Measurements from ENCODE around the gene SPATA9.
"Not testable (repeated sequence)": the region's sequence is repeated elsewhere in the genome, so short reads cannot be mapped to it uniquely, and the experiment has no call there.

SPATA9 gene

DNA sequence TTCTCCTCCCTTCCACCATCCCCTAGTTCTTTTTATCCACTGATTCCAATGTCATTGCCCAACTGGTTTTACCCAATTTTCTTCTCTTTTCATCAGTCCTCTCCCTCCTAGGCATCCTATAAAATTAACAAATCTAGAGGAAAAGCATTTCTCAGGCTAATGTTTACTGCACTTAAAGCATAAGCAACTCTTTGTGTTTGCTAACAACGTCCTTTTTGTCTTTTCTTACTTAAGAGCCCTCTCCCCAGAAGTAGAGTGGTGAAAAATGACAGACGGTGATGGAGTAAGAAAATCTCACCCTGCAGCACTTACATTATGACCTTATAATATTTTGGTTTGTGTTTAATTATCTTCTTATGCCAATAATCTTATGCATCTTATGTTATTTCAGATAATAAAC lies 1.6 kb upstream of the SPATA9 start:
- DNase-seq (ENCODE audit: low read depth) = no peak

DNA sequence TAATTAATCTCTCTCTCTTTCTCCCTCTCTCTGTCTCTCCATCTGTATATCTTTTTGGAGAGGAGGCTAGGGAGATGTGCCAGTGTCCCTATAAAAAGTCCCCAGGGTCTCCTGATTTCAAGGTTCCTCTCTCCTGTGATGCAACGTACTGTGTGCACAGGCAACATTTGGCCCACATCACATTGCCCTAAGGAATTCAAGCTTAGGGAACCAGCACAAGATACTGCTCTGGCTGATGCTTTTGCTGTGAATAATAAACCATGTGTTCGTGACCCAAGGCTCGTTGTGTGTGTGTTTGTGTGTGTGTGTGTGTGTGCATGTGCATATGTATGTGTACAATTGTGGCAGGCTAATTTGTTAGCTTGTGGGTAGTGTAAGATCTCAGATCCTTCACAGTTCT lies 9.7 kb downstream of the SPATA9 start:
- DNase-seq (ENCODE audit: low read depth) = no peak

DNA sequence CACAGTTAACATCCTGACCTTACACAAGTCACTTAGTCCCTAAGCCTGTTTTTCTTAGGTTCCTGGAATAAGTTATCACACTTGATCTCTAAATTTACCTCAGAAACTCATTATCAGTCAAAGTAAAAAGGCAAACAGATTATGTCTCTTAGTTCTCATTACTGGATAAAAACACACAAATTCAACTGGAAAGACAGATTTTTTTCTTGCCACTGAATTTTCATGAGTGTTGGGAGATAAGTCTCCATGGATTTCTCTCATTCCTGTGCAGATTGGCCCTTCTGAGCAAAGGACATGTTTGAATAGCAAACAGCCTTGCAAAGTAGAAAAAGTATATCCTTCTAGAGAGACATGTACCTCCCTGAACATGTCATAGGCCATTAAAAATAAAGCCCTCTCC lies 10.2 kb downstream of the SPATA9 start:
- no peak for DNase-seq (ENCODE audit: low read depth)

DNA sequence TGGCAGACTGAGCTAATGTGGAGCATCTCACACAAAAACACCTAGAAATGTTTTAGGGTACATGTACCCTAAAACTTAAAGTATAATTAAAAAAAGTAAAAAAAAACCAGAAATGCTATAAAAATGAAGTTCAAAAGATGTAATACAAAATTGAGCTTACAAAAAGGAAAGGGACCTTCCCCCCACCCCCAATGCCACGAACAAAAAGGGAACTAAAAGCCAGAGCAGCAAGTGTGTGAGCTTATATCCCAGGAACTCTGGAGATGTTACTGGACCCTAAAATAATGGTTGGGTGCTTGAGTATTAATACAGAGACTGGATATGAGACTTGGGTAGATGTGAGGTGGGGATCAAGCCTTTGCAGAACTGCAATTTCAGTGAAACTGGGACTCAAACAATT lies 11.0 kb downstream of the SPATA9 start:
- no peak for DNase-seq (ENCODE audit: low read depth)

DNA sequence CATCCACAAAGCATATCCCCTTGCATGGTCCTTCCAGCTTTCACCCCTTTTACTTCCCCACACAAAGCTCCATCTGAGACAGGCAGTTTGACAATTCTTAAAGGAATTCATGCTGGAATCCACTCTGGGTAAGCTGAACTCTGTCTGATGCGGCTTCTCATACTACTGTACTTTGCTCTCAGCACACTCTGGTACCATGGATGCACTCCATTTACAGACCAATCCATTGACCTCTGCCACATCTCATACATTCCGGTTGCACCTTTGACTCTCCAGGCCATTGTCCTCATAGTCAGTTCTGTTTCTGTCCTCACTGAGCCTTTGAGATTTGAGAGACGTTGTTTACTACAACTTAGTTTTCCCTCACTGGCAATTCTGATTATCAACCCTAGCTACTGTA lies 12.2 kb downstream of the SPATA9 start:
- no peak for DNase-seq (ENCODE audit: low read depth)

DNA sequence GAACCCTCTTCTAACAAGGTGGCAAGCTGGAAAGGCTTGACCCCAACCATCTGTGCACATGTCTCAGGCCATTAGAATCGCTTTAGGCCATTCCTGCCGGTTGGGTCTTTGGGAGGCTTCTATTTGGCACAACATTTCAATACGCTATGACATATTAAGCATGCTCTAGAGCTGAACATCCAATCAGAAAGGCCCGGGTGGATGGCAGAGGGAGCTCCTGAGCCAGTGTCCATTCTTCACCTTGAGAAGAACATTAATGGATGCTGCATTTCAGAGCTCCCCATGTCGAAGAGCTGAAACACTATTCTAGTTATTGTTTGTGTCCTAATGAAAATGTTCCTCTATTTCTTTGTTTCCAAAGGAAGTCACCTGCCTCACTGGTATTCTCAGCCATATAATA lies 12.8 kb downstream of the SPATA9 start:
- no peak for DNase-seq (ENCODE audit: low read depth)

DNA sequence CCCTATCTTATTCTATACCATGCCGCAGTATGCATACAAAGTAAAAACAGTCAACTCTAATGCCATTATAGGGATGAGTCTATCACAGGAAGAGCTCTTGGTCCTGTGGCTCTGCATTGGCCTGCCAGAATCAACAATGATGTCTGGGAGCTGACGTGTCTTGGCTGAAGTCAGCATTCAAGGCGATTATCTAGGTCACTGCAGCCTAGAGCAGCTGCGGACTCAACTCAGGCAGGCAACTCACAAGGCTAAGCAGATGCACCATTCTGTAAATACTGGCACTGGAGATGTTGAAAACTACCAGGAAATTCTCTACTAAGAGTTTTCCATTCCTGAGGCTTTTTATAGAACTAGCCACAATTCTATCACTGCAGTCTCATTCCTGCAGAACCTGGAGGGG lies 13.3 kb downstream of the SPATA9 start:
- DNase-seq (ENCODE audit: low read depth) = no peak

DNA sequence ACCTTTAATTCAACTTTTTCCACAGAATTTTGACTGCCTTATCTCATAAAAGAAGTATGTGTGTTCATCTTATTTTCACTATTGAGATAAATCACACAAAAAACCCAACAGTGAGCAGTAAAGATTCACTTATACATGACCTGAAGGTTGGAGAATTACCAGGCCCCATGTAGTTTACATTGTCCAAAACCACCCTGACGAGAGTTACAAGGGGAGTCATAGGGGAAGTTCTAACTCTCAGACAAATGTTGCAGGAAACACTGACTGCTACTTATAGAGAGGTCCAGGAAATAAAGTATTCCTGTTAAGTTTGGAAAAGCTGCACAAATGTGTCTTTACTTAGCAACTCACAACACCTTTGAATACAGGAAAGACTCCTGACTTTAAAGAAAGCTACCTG lies 14.1 kb downstream of the SPATA9 start:
- DNase-seq (ENCODE audit: low read depth) = no peak

DNA sequence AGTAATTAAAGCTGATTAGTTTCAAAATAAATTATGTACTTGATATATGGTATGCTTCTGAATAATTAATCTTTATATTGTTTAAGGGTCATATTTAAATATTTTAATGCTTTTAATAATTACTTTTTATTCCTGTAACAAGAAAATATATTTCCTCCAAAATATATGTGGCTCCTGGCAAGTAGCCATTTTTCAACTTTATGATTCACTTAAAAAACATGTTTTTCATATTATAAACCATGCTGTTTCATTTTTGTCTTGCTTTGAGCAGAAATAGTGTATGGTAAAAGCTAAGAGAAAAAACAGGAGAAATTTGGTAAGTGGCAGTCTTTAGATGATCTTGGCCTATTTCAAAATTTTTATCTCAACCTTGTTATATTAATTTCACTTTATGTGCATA lies 14.6 kb downstream of the SPATA9 start:
- DNase-seq (ENCODE audit: low read depth) = no peak

DNA sequence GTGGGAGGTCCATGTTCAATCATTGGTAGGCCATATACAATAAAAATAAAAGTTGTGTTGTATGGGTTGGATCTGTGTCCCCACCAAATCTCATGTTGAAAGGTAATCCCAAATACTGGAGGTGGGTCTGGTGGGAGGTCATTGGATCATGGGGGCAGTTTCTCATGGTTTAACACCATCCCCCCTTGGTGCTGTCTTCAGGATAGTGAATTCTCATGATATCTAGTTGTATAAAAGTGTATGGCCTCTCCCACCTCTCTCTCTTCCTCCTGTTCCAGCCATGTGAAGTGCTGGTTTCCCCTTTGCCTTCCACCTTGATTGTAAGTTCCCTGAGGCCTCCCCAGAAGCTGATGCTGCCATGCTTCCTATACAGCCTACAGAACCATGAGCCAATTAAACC lies 15.1 kb downstream of the SPATA9 start:
- DNase-seq (ENCODE audit: low read depth) = no peak

DNA sequence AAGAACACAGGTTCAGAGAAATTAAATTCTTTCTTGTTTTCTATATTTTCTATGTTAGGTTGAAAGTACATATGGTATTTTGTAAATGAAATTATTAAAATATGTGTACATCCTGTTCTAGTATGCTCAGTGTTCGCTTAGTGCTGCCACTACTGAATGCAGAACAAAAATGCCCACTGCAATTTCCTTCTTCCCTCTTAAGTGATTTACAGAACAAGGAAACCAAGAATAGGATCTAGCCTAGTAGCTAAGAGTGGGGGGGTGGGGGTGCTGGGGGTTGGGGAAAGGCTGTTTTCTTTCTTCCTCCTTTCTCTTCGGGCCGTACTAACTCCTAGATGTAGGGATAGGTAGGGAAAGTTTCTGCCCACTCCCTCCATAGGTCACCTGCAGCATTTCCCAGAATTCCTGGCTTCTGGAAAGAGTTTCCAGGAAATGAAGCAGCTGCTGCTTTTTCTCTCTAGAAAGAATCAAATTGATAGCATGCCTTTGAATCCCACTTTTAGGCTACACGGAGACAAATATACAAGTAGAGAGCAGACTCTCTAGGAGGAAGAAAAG lies 15.7 kb downstream of the SPATA9 start:
- no peak for DNase-seq (ENCODE audit: low read depth)

DNA sequence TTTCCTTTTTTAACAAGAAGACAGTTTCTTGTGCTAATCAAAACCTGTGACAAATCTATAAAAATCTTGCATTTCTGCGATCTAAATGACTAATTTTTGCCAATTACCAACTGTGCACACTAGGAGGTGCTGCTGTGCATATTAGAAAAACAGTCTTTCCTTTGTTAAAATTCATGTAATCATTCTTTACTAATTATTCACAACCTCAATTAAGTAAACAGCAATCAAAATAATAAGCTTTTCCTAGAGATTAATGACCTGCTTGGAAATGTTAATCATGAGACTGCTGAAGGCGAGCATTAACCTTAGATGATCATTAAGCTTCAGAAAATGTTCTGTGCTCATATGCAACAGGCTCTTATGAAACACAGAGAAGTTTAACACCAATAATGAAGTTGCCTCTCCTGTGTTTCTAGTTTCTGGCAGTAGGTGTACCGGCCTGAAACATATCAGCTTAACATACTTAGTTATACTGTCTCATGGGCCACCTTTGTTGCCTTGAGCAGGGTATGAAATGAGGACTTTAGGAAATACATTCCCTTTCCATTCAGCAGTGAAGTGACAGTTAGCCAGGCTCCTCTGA lies 18.5 kb downstream of the SPATA9 start:
- no peak for DNase-seq (ENCODE audit: low read depth)

DNA sequence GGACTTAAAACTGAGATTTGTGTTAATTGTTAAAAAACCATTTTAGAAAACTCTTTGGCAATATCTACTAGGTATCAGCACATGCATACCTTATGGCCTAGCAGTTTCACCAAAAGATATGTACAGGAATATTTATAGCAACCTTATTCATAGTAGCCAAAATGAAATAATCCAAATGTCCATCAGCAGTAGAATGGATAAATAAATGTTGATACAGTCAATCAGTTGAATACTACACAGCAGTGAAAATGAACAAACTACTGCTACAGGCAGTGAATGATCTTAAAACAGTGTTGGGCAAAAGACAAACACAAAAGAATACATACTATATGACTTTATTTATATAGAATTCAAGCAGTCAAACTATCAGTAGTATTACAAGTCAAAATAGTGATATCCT lies 19.8 kb downstream of the SPATA9 start:
- DNase-seq (ENCODE audit: low read depth) = no peak

DNA sequence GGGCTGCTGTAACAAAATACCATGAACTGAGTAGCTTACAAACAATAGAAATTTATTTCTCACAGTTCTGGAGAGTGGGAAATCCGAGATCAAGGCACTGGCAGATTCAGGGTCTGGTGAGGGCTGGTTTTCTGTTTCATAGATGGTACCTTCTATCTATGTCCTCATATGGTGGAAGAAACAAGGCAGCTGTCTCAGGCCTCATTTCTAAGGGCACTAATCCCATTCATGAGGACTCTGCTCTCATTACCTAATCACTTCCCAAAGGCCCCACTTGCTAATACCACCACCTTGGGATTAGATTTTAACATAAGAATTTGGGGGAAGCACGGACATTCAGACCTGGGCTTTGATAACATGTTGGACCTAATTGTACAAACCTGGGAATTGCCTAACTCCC lies 22.7 kb downstream of the SPATA9 start:
- DNase-seq (ENCODE audit: low read depth) = no peak

DNA sequence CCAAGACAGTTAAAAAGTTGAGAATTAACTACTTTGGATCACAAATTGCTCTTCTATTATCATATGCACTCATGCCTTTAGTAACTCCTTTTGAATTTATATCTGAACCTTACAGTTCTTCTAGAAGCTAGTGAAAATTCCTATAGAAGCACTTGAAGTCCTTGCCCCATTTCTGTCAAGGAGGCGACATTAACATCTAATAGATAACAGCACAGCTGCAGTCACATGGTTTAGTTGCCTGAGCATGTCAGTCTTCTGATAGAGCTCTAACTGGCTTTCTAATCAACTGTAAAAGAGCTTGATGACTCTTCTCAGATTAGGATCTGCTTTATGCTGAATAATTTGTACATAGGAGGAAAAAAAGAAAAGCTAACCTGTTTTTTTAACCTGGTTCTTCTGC lies 27.2 kb downstream of the SPATA9 start:
- no peak for DNase-seq (ENCODE audit: low read depth)

DNA sequence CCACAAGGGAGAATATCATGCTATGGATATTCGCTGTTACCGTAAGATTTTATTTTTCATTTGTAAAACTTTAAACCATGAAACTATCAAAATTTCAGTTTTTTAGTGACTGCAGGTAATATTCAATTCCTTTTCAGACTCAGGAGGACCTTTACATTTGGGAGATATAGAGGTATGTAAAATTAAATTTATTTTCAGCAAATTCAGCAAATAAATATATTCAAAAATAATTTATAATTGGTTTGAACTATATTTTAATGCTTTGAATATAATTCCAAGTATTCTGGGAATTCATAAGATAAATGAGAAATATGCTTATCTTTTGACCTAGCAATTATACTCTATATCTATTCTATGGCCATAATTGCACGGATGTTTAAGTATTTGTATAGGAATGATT lies 28.6 kb downstream of the SPATA9 start:
- no peak for DNase-seq (ENCODE audit: low read depth)

DNA sequence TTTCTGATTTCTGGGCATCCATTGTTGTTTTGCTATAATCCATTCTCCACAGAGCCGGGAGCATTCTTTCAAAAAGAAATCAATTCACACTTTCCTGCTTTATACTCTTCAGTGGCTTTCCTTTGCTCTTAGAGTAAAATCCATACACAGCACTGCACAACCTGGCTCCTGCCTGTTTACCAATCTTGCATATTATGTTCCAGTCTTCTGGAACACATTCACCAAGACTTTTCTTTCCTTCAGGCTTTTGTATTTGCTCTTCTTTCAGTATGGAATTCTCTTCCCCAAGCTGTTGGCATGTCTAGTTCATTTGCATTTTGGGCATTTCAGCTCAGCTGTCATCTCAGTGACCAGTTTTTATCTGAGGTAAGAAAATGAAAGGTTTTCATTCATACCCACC lies 29.9 kb downstream of the SPATA9 start:
- DNase-seq (ENCODE audit: low read depth) = no peak

DNA sequence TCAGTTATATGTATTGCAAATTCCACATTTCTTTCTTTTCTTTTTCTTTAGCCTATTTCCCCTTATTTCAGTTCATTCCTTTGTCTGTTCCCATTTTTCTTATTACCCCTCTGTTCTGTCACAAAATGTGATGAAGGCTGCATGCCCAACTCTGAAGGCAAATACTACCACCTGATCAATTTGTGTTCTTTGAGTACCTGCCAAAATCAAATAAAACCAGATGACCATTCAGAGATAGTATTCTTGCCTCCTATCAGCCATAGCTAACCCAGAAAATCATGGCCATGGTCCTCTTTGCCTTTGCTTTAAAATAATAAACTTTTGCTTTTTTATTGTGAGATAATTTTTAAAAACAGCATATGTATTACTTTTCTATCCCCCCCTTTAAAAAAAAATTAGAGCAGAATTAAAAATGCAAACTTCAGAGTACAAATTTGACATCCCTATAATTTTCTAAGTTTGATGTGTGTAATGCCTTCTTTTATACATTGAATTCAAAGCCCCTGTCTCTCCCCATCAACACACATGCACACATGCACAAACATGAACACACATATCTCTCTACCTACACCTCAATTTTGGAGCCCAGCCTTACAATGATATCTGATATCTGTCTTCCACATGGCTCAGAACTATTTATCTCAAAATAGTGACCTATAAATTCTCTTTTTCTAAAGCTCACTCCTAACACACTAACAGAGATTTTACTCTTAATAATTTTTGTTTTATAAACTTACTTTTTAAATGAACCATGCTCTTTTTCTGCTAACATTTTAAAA lies 32.8 kb downstream of the SPATA9 start:
- DNase-seq (ENCODE audit: low read depth) = no peak

DNA sequence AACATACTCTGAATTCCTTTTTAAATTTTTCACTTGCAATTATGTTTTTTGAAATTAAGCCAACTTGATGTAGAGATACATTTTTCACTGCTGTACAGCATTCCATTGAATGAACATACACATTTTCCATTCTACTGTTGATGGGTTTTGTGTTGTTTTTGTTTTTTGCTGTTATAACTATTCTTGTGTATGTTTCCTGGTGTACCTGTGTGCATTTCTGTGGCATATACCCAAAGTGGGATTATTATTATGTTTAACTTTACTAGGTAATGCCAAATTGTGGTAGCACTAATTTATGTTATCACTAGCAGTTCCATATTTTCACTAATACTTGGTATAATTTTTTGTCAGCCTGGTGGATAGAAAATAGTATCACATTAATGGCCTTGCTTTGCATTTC lies 33.5 kb downstream of the SPATA9 start:
- no peak for DNase-seq (ENCODE audit: low read depth)

DNA sequence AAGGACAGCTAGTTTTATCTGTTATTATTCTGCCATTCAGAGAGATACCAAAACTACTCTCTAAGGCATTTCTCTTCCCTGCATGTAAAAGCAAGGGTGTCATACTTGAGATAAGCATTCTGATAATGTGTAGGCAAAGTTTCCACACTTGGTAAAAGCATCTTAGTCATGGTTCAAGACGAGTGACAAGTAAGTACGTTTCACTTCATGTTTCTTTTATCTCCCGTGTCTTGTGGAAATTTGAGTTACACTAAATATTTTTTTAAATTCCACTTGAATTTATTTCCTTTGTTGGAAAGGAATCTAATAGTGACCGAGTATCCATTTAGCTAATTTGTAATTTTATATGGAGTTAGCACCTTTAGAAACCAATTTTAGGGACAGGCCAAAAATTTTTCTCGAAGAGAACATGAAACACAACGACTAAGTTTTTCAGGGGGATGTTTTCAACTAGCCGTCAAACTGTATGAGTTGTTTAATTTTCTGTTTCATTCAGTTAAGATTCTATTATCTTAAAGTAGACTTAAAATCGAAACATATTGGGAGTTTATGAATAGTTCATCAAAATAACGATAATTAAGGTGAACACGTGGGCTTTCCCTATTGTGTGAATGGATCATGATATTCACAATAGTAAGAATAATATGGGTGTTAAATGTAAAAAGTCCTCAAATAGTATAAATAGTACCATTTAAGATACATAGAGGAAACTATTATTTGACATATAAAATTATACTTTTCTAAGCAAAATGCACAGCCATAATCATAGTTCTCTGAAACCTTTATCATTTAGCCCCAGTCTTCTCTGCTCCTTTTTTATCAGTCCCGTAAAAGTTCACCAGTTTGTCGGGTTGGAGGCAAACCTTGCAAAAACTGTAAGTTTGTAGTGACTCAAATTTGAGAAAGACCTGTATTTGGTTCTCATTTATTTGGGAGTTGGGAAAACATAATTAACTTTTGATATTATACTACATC lies 34.6 kb downstream of the SPATA9 start:
- DNase-seq (ENCODE audit: low read depth) = no peak

DNA sequence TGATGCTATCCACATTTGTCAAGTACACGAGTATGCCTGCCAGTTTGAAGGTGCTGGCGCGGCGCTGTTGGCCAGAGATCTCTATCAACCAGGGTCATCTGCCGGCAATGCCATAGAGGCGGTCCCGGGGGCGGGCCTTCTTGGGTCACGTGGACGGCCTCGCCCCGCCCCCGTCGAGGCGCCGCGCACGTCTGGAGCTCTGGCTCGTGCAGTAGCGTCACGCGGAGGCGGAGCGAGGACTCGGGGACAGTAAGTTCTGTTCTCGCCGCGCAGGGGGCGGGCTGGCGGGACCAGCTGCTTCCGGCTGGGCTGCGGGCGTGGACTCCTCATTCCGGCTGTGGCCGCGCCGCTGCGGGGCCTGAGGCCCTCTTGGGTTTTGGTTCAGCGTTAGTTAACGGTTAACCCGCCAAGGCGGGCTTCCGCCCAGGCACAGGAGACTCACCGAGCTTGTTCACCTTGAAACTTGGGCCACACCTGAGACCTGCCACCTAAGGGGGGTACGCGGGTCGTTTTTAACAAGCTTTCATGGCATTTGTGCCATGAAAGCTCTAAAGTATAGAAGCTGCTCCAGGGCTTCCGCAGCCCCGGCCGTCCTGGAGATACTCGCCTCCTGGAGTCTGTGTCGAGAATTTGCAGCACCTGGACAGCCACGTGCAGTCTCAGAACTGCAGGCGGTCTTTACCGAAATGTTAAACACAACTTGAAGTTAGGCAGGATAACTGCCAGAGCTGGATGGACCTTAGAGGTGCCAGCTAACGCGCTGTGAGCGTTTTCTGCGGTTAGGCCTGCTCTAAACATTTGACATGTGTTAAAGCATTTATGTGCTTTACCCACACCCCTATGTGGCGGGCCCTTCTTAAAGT lies 36.0 kb downstream of the SPATA9 start, which contains the start of gene RFESD:
Gene RFESD, plus strand, starts transcription at position 209 of the 863 bp plus-strand sequence. CDS start 5,495 bp downstream, outside the sequence.
- DNase-seq (ENCODE audit: low read depth) = peak; percentile 90

DNA sequence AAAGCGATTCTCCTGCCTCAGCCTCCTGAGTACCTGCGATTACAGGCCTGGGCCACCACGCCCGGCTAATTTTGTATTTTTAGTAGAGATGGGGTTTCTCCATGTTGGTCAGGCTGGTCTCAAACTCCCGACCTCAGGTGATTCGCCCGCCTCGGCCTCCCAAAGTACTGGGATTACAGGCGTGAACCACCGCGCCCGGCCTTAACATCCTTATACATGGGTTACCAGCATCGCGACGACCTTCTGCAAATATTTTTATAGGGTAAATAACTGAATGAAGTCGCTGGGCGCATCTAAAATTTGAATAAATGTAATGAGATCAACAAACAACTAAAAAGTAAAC lies 36.6 kb downstream of the SPATA9 start:
- not testable (repeated sequence) for DNase-seq (ENCODE audit: low read depth)

Data from GM04504 (cell line).